Caco-2 (cell line): ENCODE data around the gene AP3S2. TPM values are rescaled to one million over a fixed set of nuclear protein-coding genes. Genes with fewer than 3 reads are reported as not detected.

ENCODE experiments used
- BruUV-seq: library from RNA; stranded (reverse); fragments of 400-500 nt; replicated peaks from 2 replicates; lab custom pipeline; 2021; lab: Mats Ljungman, UMichigan
- CTCF ChIA-PET: fragments of 300-600 bp; sonication (Branson Sonifier 250); formaldehyde crosslinking; loops from one replicate; lab custom pipeline; 2022; ENCODE audit warnings: antibody characterized with exemption; lab: Charles Lee
- POLR2A ChIA-PET: fragments of 300-600 bp; sonication (Branson Sonifier 250); formaldehyde crosslinking; loops from one replicate; lab custom pipeline; 2022; ENCODE audit warnings: antibody characterized with exemption; lab: Charles Lee
- DNase-seq, 2 experiments: peaks; one replicate each; pipeline versions ENCODE4 v3.0.0 to v3.0.0-alpha.2; 2020 to 2022
- H3K27me3 ChIP-seq: replicated peaks from 2 replicates; pipeline ENCODE4 v1.6.0; 2011; ENCODE audit warnings: low read length; ENCODE audit not compliant: control insufficient read depth, insufficient read depth
- H3K36me3 ChIP-seq: 2 replicates; pipeline ENCODE4 v1.5.1; 2011; ENCODE audit warnings: low read length; ENCODE audit not compliant: control insufficient read depth, insufficient read depth
- H3K4me1 ChIP-seq: fragments of 250-450 bp; sonication (Bioruptor Pico); 2 replicates; pipeline ENCODE4 v1.5.1; 2020; ENCODE audit warnings: mild to moderate bottlenecking
- H3K4me3 ChIP-seq: 2 replicates; pipeline ENCODE4 v1.5.1; 2011; ENCODE audit warnings: low read depth, mild to moderate bottlenecking, control low read depth, low read length
- H3K9me3 ChIP-seq: fragments of 250-450 bp; sonication (Bioruptor Pico); 2 replicates; pipeline ENCODE4 v1.5.1; 2020; ENCODE audit warnings: mild to moderate bottlenecking, moderate library complexity
- H3K27ac Mint-ChIP-seq: one replicate; pipeline ENCODE4 v1.8.0; 2022; ENCODE audit warnings: mixed read lengths; ENCODE audit not compliant: unreplicated experiment
- H3K27me3 Mint-ChIP-seq: one replicate; pipeline ENCODE4 v1.8.0; 2022; ENCODE audit warnings: mixed read lengths; ENCODE audit not compliant: insufficient read depth, unreplicated experiment
- H3K36me3 Mint-ChIP-seq: one replicate; pipeline ENCODE4 v1.8.0; 2022; ENCODE audit warnings: mild to moderate bottlenecking, mixed read lengths; ENCODE audit not compliant: insufficient read depth, unreplicated experiment
- H3K4me1 Mint-ChIP-seq: one replicate; pipeline ENCODE4 v1.8.0; 2022; ENCODE audit warnings: low read depth, mixed read lengths; ENCODE audit not compliant: unreplicated experiment
- H3K4me3 Mint-ChIP-seq: one replicate; pipeline ENCODE4 v1.8.0; 2022; ENCODE audit warnings: mild to moderate bottlenecking, moderate library complexity, mixed read lengths; ENCODE audit not compliant: unreplicated experiment
- H3K9me3 Mint-ChIP-seq: one replicate; pipeline ENCODE4 v1.8.0; 2022; ENCODE audit warnings: mixed read lengths; ENCODE audit not compliant: unreplicated experiment
- CTCF ChIP-seq, 2 experiments: fragments of 200-600 bp in 1 of 2; IDR thresholded peaks; 1 replicate in 1 of 2; 2 replicates in 1 of 2; pipeline versions ENCODE4 v1.5.1 to v1.8.0; 2011 to 2022; ENCODE audit warnings: antibody characterized with exemption in 1 of 2, control low read depth in 1 of 2, inconsistent platforms in 1 of 2, low read depth in 1 of 2, low read length in 1 of 2, mild to moderate bottlenecking in 1 of 2, moderate library complexity in 1 of 2; ENCODE audit not compliant: insufficient read depth in 1 of 2, severe bottlenecking in 1 of 2, unreplicated experiment in 1 of 2
- intact Hi-C: fragments of 100-400 bp; cut with micrococcal nuclease; formaldehyde crosslinking; loops from one replicate; pipeline ENCODE4 v1.10.0; 2022; ENCODE audit not compliant: unreplicated experiment
- total RNA-seq: library from RNA; stranded (reverse); gene quantifications from 2 replicates; pipeline ENCODE4 v1.2.3, GENCODE V29; 2022

Gene AP3S2
- total RNA-seq, 1 experiment from 2014 or later, result 28.1 TPM

DNA sequence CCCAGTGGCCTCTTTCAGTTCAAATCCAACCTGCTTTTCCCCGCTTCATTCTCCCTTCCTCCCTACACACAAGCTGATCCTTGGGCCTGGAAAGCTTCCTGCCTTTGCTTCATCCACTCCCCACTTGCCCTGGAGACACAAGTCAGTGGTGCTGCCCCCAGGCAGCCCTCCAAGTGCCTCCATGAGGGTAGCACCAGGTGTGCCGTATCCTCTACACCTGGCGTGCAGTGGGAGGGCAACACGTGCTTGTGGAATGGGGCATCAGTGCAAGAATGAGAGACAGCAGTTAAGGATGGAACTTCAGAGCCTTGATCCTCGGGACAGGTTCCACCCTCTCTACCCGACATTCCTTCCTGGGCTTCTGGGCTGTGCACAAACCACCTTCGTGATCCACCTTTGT is 83.0 kb downstream of the AP3S2 start:
- Histone ChIP-seq H3K9me3 (peaks cover 7% of the 10 kb centered on the region), H3K36me3 (no peaks in the 10 kb centered on the region), H3K4me1 (peaks cover 23% of the 10 kb centered on the region), H3K27me3 (no peaks in the 10 kb centered on the region), H3K4me3 (no peak overlapping the region)
- intact Hi-C loops, result no loop called here
- no peaks in the 10 kb centered on the region for H3K27me3 Mint-ChIP-seq
- H3K27ac Mint-ChIP-seq, result no peak overlapping the region
- BruUV-seq, result no TSS peak
- H3K4me1 Mint-ChIP-seq, result peaks cover 4% of the 10 kb centered on the region
- POLR2A ChIA-PET, result no interaction called here
- H3K4me3 Mint-ChIP-seq, result no peak overlapping the region
- no peak for TF ChIP-seq CTCF (IDR thresholded peaks at IDR 0.05; ENCODE audit: insufficient read depth in 1 of 2, low read depth in 1 of 2, low read length in 1 of 2, severe bottlenecking in 1 of 2, unreplicated experiment in 1 of 2)
- CTCF ChIA-PET, result no interaction called here
- no peaks in the 10 kb centered on the region for H3K36me3 Mint-ChIP-seq
- DNase-seq, result no peak
- no peaks in the 10 kb centered on the region for H3K9me3 Mint-ChIP-seq

DNA sequence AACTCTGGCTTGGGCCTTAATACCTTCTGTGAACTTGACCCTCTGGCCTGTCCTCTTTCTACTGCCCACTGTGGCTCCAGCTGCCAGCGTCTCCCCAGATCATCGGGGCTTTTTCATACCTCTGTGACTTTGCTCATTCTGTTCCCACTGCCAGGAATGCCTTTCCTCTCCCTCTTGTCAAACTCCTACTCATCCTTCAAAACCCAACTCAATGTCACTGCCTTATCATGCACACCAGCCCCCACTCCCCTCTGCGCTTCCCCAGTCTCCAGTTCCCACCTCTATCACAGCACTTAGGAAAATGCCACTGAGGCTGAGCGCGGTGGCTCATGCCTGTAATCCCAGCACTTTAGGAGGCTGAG is 84.0 kb downstream of the AP3S2 start:
- ChIA-PET CTCF (no interaction called here), POLR2A (no interaction called here)
- Mint-ChIP-seq H3K9me3 (no peaks in the 10 kb centered on the region), H3K4me1 (peaks cover 4% of the 10 kb centered on the region), H3K36me3 (no peaks in the 10 kb centered on the region), H3K27ac (no peak overlapping the region), H3K4me3 (no peak overlapping the region), H3K27me3 (no peaks in the 10 kb centered on the region)
- intact Hi-C loops, result no loop called here
- H3K36me3 ChIP-seq, result no peaks in the 10 kb centered on the region
- no peaks in the 10 kb centered on the region for H3K9me3 ChIP-seq
- H3K27me3 ChIP-seq, result no peaks in the 10 kb centered on the region
- H3K4me3 ChIP-seq, result no peak overlapping the region
- DNase-seq, result no peak
- no peak for TF ChIP-seq CTCF (IDR thresholded peaks at IDR 0.05; ENCODE audit: insufficient read depth in 1 of 2, low read depth in 1 of 2, low read length in 1 of 2, severe bottlenecking in 1 of 2, unreplicated experiment in 1 of 2)
- no TSS peak for BruUV-seq
- H3K4me1 ChIP-seq, result peaks cover 23% of the 10 kb centered on the region

DNA sequence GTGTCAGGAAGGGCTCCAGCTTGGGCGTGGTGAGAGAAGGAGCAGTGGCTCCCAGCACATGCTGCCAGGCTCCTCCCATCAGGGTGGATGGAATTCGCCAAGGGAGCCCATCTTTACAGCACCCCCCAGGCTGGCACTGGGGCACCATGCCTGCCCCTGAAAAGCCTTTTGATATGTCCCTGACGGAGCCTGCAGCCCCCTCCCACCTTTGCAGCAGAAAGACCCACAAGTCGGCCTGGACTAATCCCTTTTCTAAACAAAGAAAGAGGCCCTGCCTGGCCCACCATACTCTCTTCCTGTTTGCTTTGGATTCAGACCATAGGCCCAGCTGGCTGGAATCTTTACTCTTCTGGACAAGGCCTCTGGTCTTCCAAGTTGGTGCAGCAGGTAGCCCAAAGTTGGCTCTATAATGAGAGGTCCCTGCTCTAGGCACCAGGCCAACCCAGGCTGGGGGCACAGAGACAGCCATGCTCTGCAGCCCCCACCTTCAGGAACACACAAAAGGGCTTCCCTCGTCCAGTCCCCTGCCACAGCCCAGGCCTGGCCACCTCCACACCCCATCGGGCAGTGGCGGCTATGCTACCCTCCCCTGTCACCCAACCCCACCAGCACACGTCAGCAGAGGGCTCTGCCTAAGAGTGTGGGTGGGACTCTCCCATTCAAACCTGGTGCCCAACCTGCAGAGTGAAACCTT is 84.6 kb downstream of the AP3S2 start:
- H3K4me3 Mint-ChIP-seq, result no peak overlapping the region
- Histone ChIP-seq H3K36me3 (no peaks in the 10 kb centered on the region), H3K27me3 (no peaks in the 10 kb centered on the region), H3K9me3 (no peaks in the 10 kb centered on the region), H3K4me1 (peaks cover 23% of the 10 kb centered on the region), H3K4me3 (no peak overlapping the region)
- H3K27me3 Mint-ChIP-seq, result no peaks in the 10 kb centered on the region
- H3K9me3 Mint-ChIP-seq, result no peaks in the 10 kb centered on the region
- ChIA-PET CTCF (no interaction called here), POLR2A (no interaction called here)
- DNase-seq, result no peak
- H3K27ac Mint-ChIP-seq, result no peak overlapping the region
- intact Hi-C loops, result no loop called here
- TF ChIP-seq CTCF (IDR thresholded peaks at IDR 0.05; ENCODE audit: insufficient read depth in 1 of 2, low read depth in 1 of 2, low read length in 1 of 2, severe bottlenecking in 1 of 2, unreplicated experiment in 1 of 2), result no peak
- no peaks in the 10 kb centered on the region for H3K36me3 Mint-ChIP-seq
- BruUV-seq, result no TSS peak
- H3K4me1 Mint-ChIP-seq, result peaks cover 4% of the 10 kb centered on the region
